K562 (cell line): ENCODE results near the gene CSF2RB.

Experiments
- CTCF ChIP-seq, 3 experiments: IDR thresholded peaks in 2 of 3; conservative IDR thresholded peaks in 1 of 3; 2 replicates each; pipeline ENCODE4 v1.5.1; 2011 to 2012; ENCODE audit warnings: low read length in 3 of 3, mild to moderate bottlenecking in 3 of 3, control low read depth in 2 of 3, improper control_type of control experiment in 1 of 3, inconsistent platforms in 1 of 3, low read depth in 1 of 3, mixed read lengths in 1 of 3, moderate library complexity in 1 of 3; ENCODE audit not compliant: insufficient read depth in 2 of 3
- HDAC2 ChIP-seq: fragments of 450-650 bp; IDR thresholded peaks from 2 replicates; pipeline ENCODE4 v1.6.1; 2016; ENCODE audit warnings: mild to moderate bottlenecking
- MITF ChIP-seq: IDR thresholded peaks from 2 replicates; pipeline ENCODE4 v1.6.1; 2014; ENCODE audit warnings: antibody characterized with exemption
- SAFB2 ChIP-seq: fragments of 200-400 bp; formaldehyde crosslinking; IDR thresholded peaks from 2 replicates; pipeline ENCODE4 v1.6.1; 2018; ENCODE audit warnings: borderline replicate concordance, low read length, low read depth, moderate library complexity; ENCODE audit not compliant: severe bottlenecking
- STAT5B ChIP-seq: fragments of 250-450 bp; sonication (Bioruptor Pico); IDR thresholded peaks from 2 replicates; pipeline ENCODE4 v1.8.0; 2021; ENCODE audit warnings: mild to moderate bottlenecking, inconsistent platforms
- THRB ChIP-seq: fragments of 450-650 bp; formaldehyde crosslinking; conservative IDR thresholded peaks from 2 replicates; pipeline ENCODE4 v1.4.0; 2022; ENCODE audit warnings: mild to moderate bottlenecking, missing genetic modification characterization
- ZBTB11 ChIP-seq, 3 experiments: fragments of 200-800 bp in 1 of 3; fragments of 250-450 bp in 1 of 3; fragments of 450-650 bp in 1 of 3; sonication (Bioruptor Pico) in 1 of 3; sonication (Bioruptor generic) in 1 of 3; formaldehyde crosslinking in 1 of 3; IDR thresholded peaks; 2 replicates each; pipeline versions ENCODE4 v1.6.1 to v1.8.0; 2016 to 2022; ENCODE audit warnings: mild to moderate bottlenecking in 2 of 3, missing genetic modification characterization in 2 of 3, missing compliant biosample characterization in 1 of 3, moderate library complexity in 1 of 3
- ZBTB43 ChIP-seq: sonication (generic); formaldehyde crosslinking; IDR thresholded peaks from 2 replicates; pipeline ENCODE4 v1.8.0; 2023; ENCODE audit warnings: mild to moderate bottlenecking, missing genetic modification reagents
- ZNF644 ChIP-seq: fragments of 200-800 bp; sonication (Bioruptor generic); IDR thresholded peaks from 2 replicates; pipeline ENCODE4 v1.6.1; 2016; ENCODE audit warnings: low read depth, missing genetic modification characterization, missing compliant biosample characterization

GRCh38 chr22:36910461-36910860 lies 3.0 kb upstream of the CSF2RB start:
- no peak for TF ChIP-seq CTCF (IDR thresholded peaks at IDR 0.05 in 2 of 3, conservative IDR thresholded peaks at IDR 0.05 in 1 of 3; ENCODE audit: insufficient read depth in 2 of 3, low read depth in 1 of 3, low read length in 3 of 3)
- TF ChIP-seq THRB = no peak
- TF ChIP-seq SAFB2 = no peak
- TF ChIP-seq ZBTB43 = no peak
- TF ChIP-seq ZBTB11 (CRISPR knock-in tag; IDR thresholded peaks at IDR 0.05) = no peak
- no peak for TF ChIP-seq MITF
- TF ChIP-seq STAT5B (CRISPR knock-in tag) = no peak
- no peak for TF ChIP-seq HDAC2
- no peak for TF ChIP-seq ZNF644
